Measurements from ENCODE around the gene MMP7. TPM values are rescaled to one million over a fixed set of nuclear protein-coding genes. Genes with fewer than 3 reads are reported as not detected.

MMP7 gene
- total RNA-seq, 1 donor from 2014 or later: not detected

DNA sequence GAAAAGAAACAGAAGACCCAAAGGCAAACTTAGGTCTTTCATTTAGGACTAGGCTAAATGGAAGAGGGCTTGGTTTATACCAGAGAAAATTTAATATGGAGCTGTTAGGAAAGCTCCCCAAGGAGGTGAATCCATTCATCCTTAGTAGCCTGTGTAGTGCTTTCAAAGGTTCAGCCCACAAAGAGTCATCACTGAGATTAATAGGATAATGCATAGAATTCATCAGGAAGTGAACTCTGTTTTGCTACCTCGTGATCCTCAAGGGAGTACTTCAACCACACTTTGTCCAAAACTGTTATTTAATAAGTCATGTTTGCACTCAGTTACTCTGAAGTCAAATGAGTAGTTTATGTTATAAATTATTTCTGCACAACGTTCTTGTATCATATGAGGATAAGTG is 43.3 kb upstream of the MMP7 start:
- peaks cover 7% of the 10 kb centered on the region for H3K27me3 Mint-ChIP-seq (ENCODE audit: unreplicated experiment)
- no peak for DNase-seq (ENCODE audit: extremely low spot score, unreplicated experiment)
- no peaks in the 10 kb centered on the region for H3K9me3 Mint-ChIP-seq (ENCODE audit: unreplicated experiment)
- no peaks in the 10 kb centered on the region for H3K4me1 Mint-ChIP-seq (ENCODE audit: unreplicated experiment)
- H3K36me3 Mint-ChIP-seq (ENCODE audit: unreplicated experiment): peaks cover 1% of the 10 kb centered on the region
- H3K27ac Mint-ChIP-seq (ENCODE audit: unreplicated experiment): no peak overlapping the region
- TF ChIP-seq, protein P1, sequence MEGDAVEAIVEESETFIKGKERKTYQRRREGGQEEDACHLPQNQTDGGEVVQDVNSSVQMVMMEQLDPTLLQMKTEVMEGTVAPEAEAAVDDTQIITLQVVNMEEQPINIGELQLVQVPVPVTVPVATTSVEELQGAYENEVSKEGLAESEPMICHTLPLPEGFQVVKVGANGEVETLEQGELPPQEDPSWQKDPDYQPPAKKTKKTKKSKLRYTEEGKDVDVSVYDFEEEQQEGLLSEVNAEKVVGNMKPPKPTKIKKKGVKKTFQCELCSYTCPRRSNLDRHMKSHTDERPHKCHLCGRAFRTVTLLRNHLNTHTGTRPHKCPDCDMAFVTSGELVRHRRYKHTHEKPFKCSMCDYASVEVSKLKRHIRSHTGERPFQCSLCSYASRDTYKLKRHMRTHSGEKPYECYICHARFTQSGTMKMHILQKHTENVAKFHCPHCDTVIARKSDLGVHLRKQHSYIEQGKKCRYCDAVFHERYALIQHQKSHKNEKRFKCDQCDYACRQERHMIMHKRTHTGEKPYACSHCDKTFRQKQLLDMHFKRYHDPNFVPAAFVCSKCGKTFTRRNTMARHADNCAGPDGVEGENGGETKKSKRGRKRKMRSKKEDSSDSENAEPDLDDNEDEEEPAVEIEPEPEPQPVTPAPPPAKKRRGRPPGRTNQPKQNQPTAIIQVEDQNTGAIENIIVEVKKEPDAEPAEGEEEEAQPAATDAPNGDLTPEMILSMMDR (IDR thresholded peaks at IDR 0.05): no peak
- H3K4me3 Mint-ChIP-seq (ENCODE audit: unreplicated experiment): no peak overlapping the region

DNA sequence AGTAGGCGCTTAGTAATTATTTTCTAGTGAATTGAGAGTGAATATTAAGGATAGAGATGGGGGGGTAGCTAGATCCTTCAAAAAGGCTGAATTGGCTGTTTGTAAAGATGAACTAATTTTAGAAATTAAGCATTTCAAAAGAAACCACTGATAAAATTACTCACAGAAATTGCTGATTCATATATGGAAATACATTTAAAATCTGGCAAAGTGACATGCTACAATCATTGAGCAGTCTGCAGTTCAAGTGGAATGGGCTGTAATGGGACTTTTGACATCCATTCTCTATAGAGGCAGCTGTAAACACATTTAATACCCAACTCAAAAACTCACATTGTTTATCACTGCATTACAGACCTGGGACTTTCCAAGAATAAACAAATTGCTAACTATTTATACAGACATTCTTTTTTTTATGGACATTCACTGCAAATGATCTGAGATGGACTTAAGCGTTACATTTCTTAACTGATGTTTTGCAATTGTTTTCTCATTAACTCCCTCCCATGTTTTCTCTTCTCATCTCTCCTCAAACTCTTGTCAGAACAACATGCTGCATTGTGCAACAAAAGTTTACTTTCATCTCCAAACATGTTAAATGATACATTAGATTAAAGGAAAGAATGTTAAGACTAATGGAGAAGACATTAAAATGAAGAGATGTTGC is 42.1 kb upstream of the MMP7 start:
- H3K9me3 Mint-ChIP-seq (ENCODE audit: unreplicated experiment): no peaks in the 10 kb centered on the region
- no peak overlapping the region for H3K4me3 Mint-ChIP-seq (ENCODE audit: unreplicated experiment)
- peaks cover 1% of the 10 kb centered on the region for H3K36me3 Mint-ChIP-seq (ENCODE audit: unreplicated experiment)
- no peak for DNase-seq (ENCODE audit: extremely low spot score, unreplicated experiment)
- H3K27ac Mint-ChIP-seq (ENCODE audit: unreplicated experiment): no peak overlapping the region
- H3K27me3 Mint-ChIP-seq (ENCODE audit: unreplicated experiment): peaks cover 7% of the 10 kb centered on the region
- no peaks in the 10 kb centered on the region for H3K4me1 Mint-ChIP-seq (ENCODE audit: unreplicated experiment)
- TF ChIP-seq, protein P1 (IDR thresholded peaks at IDR 0.05): no peak

DNA sequence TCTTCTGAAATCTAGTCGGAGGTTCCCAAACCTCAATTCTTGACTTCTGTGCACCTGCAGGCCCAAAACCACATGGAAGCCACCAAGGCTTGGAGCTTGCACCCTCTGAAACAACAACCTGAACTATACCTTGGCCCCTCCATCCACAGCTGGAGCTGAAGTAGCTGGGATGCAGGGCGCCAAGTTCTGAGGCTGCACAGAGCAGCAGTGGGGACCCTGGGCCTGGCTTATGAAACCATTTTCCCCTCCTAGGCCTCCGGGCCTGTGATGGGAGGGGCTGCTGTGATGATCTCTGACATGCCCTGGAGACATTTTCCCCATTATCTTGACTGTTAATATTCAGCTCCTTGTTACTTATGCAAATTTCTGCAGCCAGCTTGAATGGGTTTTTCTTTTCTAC is 38.3 kb upstream of the MMP7 start:
- Mint-ChIP-seq H3K4me3 (ENCODE audit: unreplicated experiment) (no peak overlapping the region), H3K36me3 (ENCODE audit: unreplicated experiment) (peaks cover 1% of the 10 kb centered on the region), H3K9me3 (ENCODE audit: unreplicated experiment) (peaks cover 7% of the 10 kb centered on the region), H3K27ac (ENCODE audit: unreplicated experiment) (no peak overlapping the region), H3K4me1 (ENCODE audit: unreplicated experiment) (no peaks in the 10 kb centered on the region), H3K27me3 (ENCODE audit: unreplicated experiment) (peaks cover 5% of the 10 kb centered on the region)
- DNase-seq (ENCODE audit: extremely low spot score, unreplicated experiment): no peak
- TF ChIP-seq, protein P1 (IDR thresholded peaks at IDR 0.05): no peak

DNA sequence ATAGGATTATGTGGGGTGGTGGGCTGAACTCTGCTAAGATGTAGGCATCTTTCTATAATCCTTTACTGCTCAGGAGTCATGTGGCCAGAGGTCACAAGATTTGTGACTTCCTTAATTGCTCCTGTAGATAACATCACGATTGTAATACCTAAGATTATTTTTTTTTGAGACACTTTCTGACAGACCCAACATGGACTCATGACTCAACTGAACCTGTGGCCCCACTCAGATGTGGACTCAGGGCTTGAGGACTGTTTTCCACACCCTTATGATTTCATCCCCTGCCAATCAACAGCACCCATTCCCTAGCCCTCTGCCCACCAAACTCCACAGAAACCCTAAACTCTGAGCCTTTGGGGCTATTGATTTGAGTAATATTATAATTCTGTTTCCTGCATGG is 35.6 kb upstream of the MMP7 start:
- H3K4me1 Mint-ChIP-seq (ENCODE audit: unreplicated experiment): peaks cover 13% of the 10 kb centered on the region
- H3K9me3 Mint-ChIP-seq (ENCODE audit: unreplicated experiment): peaks cover 7% of the 10 kb centered on the region
- H3K27ac Mint-ChIP-seq (ENCODE audit: unreplicated experiment): no peak overlapping the region
- H3K36me3 Mint-ChIP-seq (ENCODE audit: unreplicated experiment): peaks cover 1% of the 10 kb centered on the region
- H3K4me3 Mint-ChIP-seq (ENCODE audit: unreplicated experiment): no peak overlapping the region
- TF ChIP-seq, protein P1 (IDR thresholded peaks at IDR 0.05): no peak
- DNase-seq (ENCODE audit: extremely low spot score, unreplicated experiment): no peak
- H3K27me3 Mint-ChIP-seq (ENCODE audit: unreplicated experiment): no peaks in the 10 kb centered on the region

DNA sequence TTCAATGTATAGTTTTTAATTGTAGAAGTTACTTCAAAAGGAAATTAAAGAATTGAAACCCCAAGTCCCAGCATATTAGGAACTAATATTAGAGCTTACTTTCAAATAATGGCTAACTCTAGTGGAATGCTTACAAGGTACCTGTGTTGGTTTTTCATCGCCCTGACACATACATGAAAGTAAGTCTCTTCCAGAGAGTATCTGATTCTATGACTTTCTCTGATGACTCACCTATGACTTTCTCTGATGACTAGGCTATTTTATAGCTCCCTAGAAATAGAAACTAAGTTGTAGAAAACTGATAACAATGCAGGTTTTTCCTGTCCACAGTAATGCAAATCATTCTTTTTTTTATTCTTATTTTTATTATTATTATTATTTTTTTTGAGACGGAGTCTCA is 33.6 kb upstream of the MMP7 start:
- H3K4me3 Mint-ChIP-seq (ENCODE audit: unreplicated experiment): no peak overlapping the region

More for the DNA sequence above, 33.6 kb upstream of the MMP7 start:
- Mint-ChIP-seq H3K27ac (ENCODE audit: unreplicated experiment) (no peak overlapping the region), H3K27me3 (ENCODE audit: unreplicated experiment) (no peaks in the 10 kb centered on the region), H3K36me3 (ENCODE audit: unreplicated experiment) (no peaks in the 10 kb centered on the region), H3K4me1 (ENCODE audit: unreplicated experiment) (peaks cover 27% of the 10 kb centered on the region), H3K9me3 (ENCODE audit: unreplicated experiment) (peaks cover 7% of the 10 kb centered on the region)
- TF ChIP-seq, protein P1 (IDR thresholded peaks at IDR 0.05): no peak
- no peak for DNase-seq (ENCODE audit: extremely low spot score, unreplicated experiment)

Data from osteocyte (in vitro differentiated cells).